Thoracic aorta endothelial cell (primary cell): Measurements from ENCODE around the gene C14orf93. TPM values are rescaled to one million over a fixed set of nuclear protein-coding genes. Genes with fewer than 3 reads are reported as not detected.

Experiments
- total RNA-seq: library from RNA; depleted of rRNA; stranded (reverse); fragments of >200 nt; gene quantifications from 2 replicates; pipeline ENCODE4 v1.2.3, GENCODE V29; 2012

The C14orf93 gene
- 3.6 and 4.9 TPM in 2 replicates for total RNA-seq

DNA sequence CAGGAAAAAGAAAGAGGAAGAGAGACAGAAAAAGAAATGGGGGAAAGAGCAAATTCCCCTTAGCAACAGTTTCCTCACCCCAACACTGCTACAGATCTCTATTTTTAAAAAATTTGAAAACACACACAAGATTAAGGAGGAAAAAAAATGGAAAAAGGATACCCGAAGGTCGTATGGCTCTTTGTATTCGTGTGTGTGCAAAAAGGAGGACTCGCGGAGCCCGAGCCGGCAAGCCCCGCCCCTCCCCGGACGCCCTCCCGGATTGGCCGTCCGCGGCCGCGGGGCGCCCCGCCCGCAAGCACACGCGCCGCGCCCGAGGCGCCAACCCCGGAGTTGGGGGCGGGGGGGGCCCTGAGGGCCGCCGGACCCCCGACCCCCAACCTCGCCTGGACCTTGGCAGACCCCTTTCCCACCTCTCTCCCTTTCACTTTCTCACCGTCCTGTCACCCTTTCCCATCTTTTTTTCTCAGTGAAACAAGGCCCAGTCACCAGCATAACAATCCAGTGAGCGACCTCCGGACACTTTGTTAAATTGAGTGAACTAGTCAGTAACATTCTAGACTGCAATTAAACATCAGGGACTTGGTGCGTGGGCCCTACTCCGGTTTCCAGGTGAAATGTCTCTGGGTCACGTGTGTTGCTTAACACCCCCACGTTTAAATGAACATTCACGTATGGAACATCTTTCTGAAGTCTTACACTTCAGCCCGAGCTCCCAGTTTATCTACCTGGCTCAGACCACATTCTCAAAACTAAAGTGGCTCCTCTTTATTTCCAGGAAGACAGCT lies at the start of gene C14orf93:
Gene C14orf93 (minus strand): TSS at position 205 of the 788 bp plus-strand sequence. CDS start 11,120 bp downstream, outside the sequence.

GRCh38 chr14:23056956-23057756 lies 47.2 kb upstream of the C14orf93 start, which contains the start of gene CDH24:
Gene CDH24 (minus strand): TSS chr14:23057520. CDS start chr14:23055733, 1,787 bp downstream.

DNA sequence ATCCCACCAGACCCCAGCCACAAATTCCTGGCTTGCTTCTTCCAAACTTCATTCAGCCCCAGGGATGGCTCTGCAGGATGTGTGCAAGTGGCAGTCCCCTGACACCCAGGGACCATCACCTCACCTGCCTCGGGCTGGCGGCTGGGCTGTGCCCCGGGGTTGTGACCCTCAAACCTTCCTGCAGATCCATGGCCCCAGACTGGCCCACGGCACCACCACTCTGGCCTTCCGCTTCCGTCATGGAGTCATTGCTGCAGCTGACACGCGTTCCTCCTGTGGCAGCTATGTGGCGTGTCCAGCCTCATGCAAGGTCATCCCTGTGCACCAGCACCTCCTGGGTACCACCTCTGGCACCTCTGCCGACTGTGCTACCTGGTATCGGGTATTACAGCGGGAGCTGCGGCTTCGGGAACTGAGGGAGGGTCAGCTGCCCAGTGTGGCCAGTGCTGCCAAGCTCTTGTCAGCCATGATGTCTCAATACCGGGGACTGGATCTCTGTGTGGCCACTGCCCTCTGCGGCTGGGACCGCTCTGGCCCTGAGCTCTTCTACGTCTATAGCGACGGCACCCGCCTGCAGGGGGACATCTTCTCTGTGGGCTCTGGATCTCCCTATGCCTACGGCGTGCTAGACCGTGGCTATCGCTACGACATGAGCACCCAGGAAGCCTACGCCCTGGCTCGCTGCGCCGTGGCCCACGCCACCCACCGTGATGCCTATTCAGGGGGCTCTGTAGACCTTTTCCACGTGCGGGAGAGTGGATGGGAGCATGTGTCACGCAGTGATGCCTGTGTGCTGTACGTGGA lies 32.4 kb upstream of the C14orf93 start, which contains the start of gene PSMB11:
Gene PSMB11 (plus strand): TSS at position 51 of the 804 bp plus-strand sequence. CDS start 14 bp downstream, at position 65.

GRCh38 chr14:23034498-23035302 lies 24.8 kb upstream of the C14orf93 start, which contains the start of gene PSMB5:
Gene PSMB5 (minus strand): TSS chr14:23034900. CDS start chr14:23034881, 19 bp downstream.

DNA sequence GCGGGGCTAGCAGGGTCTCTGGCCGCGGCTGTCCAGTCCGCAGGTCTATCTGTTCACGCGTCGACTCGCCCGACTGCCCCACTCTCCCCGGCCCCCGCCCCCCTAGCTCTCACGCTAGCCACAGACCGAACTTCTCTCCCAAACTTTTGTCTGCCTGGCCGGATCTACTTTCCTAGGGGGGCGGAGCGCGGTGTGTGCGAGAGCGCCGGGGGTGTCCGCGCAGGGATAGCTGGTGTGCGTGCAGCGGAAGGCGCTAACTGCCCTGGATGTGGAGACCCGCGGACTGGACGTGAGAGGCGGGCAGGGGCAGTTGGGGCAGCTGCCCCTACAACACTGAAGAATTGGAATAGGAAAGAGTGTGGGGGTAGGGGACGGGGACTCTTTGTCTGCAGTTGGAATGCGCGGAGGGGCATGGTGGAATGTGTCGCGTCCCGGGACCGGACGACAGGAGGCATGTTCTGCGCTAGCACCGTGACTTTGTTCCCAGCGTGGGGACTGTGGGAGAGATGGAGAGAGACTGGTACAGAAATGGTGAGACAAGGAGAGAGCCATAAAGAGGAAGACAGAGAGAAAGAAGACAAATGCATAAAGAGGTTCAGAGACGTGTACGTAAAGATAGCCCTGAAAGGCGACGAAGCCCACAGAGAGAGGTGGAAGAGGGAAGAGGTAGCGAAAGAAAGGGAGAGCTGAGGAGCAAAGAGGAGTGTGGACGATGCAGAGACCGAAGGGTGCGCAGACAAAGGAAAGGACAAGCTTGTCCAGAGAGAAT lies 27.3 kb downstream of the C14orf93 start, which contains the start of gene AJUBA:
Gene AJUBA (minus strand): TSS at position 75 of the 769 bp plus-strand sequence. CDS start 285 bp downstream, outside the sequence.

Other genes with a start within 250 kb of the C14orf93 start
- 122 and 158 TPM in 2 replicates for gene OXA1L, start 243.5 kb downstream of the C14orf93 start, total RNA-seq
- 14.7 and 20.9 TPM in 2 replicates for gene SLC7A7, start 194.7 kb downstream of the C14orf93 start, total RNA-seq
- 56.9 and 73.1 TPM in 2 replicates for gene MRPL52, start 180.3 kb downstream of the C14orf93 start, total RNA-seq
- 261 and 318 TPM in 2 replicates for gene MMP14, start 173.6 kb downstream of the C14orf93 start, total RNA-seq
- gene LRP10, start 138.4 kb downstream of the C14orf93 start, total RNA-seq = 94.7 and 101 TPM in 2 replicates
- 0.13 TPM in 1 of 2 replicates, not detected in the other for gene REM2, start 126.9 kb downstream of the C14orf93 start, total RNA-seq
- gene RBM23, start 91.0 kb downstream of the C14orf93 start, total RNA-seq = 96.0 and 99.1 TPM in 2 replicates
- 60.6 and 70.9 TPM in 2 replicates for gene PRMT5, start 80.8 kb downstream of the C14orf93 start, total RNA-seq
- 49.6 and 55.0 TPM in 2 replicates for gene HAUS4, start 53.1 kb downstream of the C14orf93 start, total RNA-seq
- gene AJUBA, start 27.6 kb downstream of the C14orf93 start, total RNA-seq = 39.9 and 52.0 TPM in 2 replicates
- 225 TPM in 2 replicates for gene PSMB5, start 24.8 kb upstream of the C14orf93 start, total RNA-seq
- gene PSMB11, start 32.1 kb upstream of the C14orf93 start, total RNA-seq = not detected in 2 replicates
- 8.9 and 9.8 TPM in 2 replicates for gene CDH24, start 47.4 kb upstream of the C14orf93 start, total RNA-seq
- gene ACIN1, start 85.0 kb upstream of the C14orf93 start, total RNA-seq = 126 and 134 TPM in 2 replicates
- 41.9 and 45.7 TPM in 2 replicates for gene C14orf119, start 85.4 kb upstream of the C14orf93 start, total RNA-seq
- not detected in 2 replicates for gene CIROP, start 94.8 kb upstream of the C14orf93 start, total RNA-seq
- not detected in 2 replicates for gene CEBPE, start 109.1 kb upstream of the C14orf93 start, total RNA-seq
- gene SLC7A8, start 173.5 kb upstream of the C14orf93 start, total RNA-seq = 1.1 and 2.4 TPM in 2 replicates
- not detected in 2 replicates for gene RNF212B, start 227.8 kb upstream of the C14orf93 start, total RNA-seq